Measurements from ENCODE around the gene RNF40.

RNF40 gene

GRCh38 chr16:30748634-30749445 is 13.3 kb upstream of the RNF40 start:
- no peak for DNase-seq (ENCODE audit: low read depth, low spot score)
- ChIA-PET CTCF (interaction anchor here (0.9 kb wide), 2 partner anchors 55 to 66 kb away, joined by 3 read pairs; no protein-coding TSS in a partner anchor), POLR2A (interaction anchor here (0.6 to 1.8 kb wide), 6 partner anchors 11 to 35 kb away, joined by 3 to 10 read pairs (median 4); no protein-coding TSS in a partner anchor)
- TF ChIP-seq CTCF (IDR thresholded peaks at IDR 0.05; ENCODE audit: insufficient read depth, low read length, missing control alignments) = no peak
- H3K4me3 ChIP-seq (ENCODE audit: low read depth, low read length) = peak overlapping the region; percentile 91

GRCh38 chr16:30750201-30750600 is 11.9 kb upstream of the RNF40 start:
- CTCF ChIA-PET = no interaction called here
- DNase-seq (ENCODE audit: low read depth, low spot score) = no peak
- no peak overlapping the region for H3K4me3 ChIP-seq (ENCODE audit: low read depth, low read length)
- POLR2A ChIA-PET = no interaction called here
- TF ChIP-seq CTCF (IDR thresholded peaks at IDR 0.05; ENCODE audit: insufficient read depth, low read length, missing control alignments) = no peak

- ChIA-PET POLR2A (no interaction called here), CTCF (no interaction called here)
- no peak overlapping the region for H3K4me3 ChIP-seq (ENCODE audit: low read depth, low read length)
- no peak for DNase-seq (ENCODE audit: low read depth, low spot score)
- no peak for TF ChIP-seq CTCF (IDR thresholded peaks at IDR 0.05; ENCODE audit: insufficient read depth, low read length, missing control alignments)
Observed at GRCh38 chr16:30750876-30751465, 11.2 kb upstream of the RNF40 start.

- ChIA-PET CTCF (no interaction called here), POLR2A (no interaction called here)
- no peak overlapping the region for H3K4me3 ChIP-seq (ENCODE audit: low read depth, low read length)
- TF ChIP-seq CTCF (IDR thresholded peaks at IDR 0.05; ENCODE audit: insufficient read depth, low read length, missing control alignments) = no peak
- no peak for DNase-seq (ENCODE audit: low read depth, low spot score)
Observed at GRCh38 chr16:30753596-30753995, 8.5 kb upstream of the RNF40 start.

DNA sequence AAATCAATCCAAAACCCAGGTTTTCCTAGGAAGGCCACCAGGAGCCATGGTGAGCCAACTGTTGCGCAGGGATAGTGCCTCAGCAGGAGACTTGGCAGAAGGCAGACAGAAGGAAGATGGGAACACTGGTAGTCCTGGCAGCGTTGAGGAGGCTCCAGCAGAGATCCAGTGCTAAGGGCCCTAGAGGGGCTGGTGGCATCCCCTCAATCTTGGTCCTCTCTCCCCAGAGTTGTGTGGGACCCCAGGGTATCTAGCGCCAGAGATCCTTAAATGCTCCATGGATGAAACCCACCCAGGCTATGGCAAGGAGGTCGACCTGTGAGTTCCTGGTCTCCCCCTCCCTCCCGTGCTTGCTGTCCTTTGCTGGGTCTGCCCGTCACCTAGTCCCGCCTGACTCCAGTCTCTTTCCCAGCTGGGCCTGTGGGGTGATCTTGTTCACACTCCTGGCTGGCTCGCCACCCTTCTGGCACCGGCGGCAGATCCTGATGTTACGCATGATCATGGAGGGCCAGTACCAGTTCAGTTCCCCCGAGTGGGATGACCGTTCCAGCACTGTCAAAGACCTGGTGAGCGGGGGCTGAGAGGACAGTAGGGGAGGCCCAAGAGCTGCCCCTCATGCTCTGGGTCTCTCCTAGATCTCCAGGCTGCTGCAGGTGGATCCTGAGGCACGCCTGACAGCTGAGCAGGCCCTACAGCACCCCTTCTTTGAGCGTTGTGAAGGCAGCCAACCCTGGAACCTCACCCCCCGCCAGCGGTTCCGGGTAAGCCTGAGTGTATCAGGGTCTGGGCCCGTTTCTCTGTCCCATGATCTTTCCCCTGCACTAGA is 6.0 kb upstream of the RNF40 start:
- ChIA-PET CTCF (no interaction called here), POLR2A (no interaction called here)
- TF ChIP-seq CTCF (IDR thresholded peaks at IDR 0.05; ENCODE audit: insufficient read depth, low read length, missing control alignments) = no peak
- DNase-seq (ENCODE audit: low read depth, low spot score) = no peak
- no peak overlapping the region for H3K4me3 ChIP-seq (ENCODE audit: low read depth, low read length)

- TF ChIP-seq CTCF (IDR thresholded peaks at IDR 0.05; ENCODE audit: insufficient read depth, low read length, missing control alignments) = no peak
- no peak for DNase-seq (ENCODE audit: low read depth, low spot score)
- no peak overlapping the region for H3K4me3 ChIP-seq (ENCODE audit: low read depth, low read length)
- CTCF ChIA-PET = no interaction called here
- POLR2A ChIA-PET = no interaction called here
Observed at GRCh38 chr16:30756781-30757100, 5.4 kb upstream of the RNF40 start.
